ENCODE data around the gene MADD. TPM values are rescaled to one million over a fixed set of nuclear protein-coding genes. Genes with fewer than 3 reads are reported as not detected.
A peak's percentile ranks its signal among the peaks of the same experiment; 100 is the strongest.

Gene MADD
- total RNA-seq, 4 donors from 2014 or later: 43.2 to 65.5 (median 51.5) TPM

GRCh38 chr11:47369676-47370075, 99.7 kb downstream of the MADD start:
- WGBS, 2 donors: 44 to 51% methylated on average over 3 of the region's 3 CpGs
- DNase-seq (ENCODE audit: low spot score in 2 of 2): no peak
- H3K4me3 ChIP-seq (ENCODE audit: low read depth, poor library complexity, severe bottlenecking): no peak overlapping the region
- TF ChIP-seq CTCF (IDR thresholded peaks at IDR 0.05): no peak
- TF ChIP-seq POLR2A (IDR thresholded peaks at IDR 0.05): no peak
- intact Hi-C loops (cut with DNase I; ENCODE audit: low total_unique reads): no loop called here

- intact Hi-C loops (cut with DNase I; ENCODE audit: low total_unique reads): no loop called here
- 64 to 83% methylated on average over 7 of the region's 7 CpGs for WGBS, 2 donors
- TF ChIP-seq CTCF (IDR thresholded peaks at IDR 0.05) (no peak), POLR2A (IDR thresholded peaks at IDR 0.05) (no peak)
- H3K4me3 ChIP-seq (ENCODE audit: low read depth, poor library complexity, severe bottlenecking): no peak overlapping the region
- DNase-seq (ENCODE audit: low spot score in 2 of 2): no peak
These were observed 102.5 kb downstream of the MADD start for GRCh38 chr11:47372422-47372821.

- intact Hi-C loops (cut with DNase I; ENCODE audit: low total_unique reads): no loop called here
- TF ChIP-seq POLR2A (IDR thresholded peaks at IDR 0.05) (no peak), CTCF (IDR thresholded peaks at IDR 0.05) (peak in 1 of 3 donors; percentile 57)
- no peak overlapping the region for H3K4me3 ChIP-seq (ENCODE audit: low read depth, poor library complexity, severe bottlenecking)
- DNase-seq (ENCODE audit: low spot score in 2 of 2): peak; percentile 63 to 96
- 23 to 30% methylated on average over 13 to 18 of the region's 19 CpGs for WGBS, 2 donors
These were observed 104.2 kb downstream of the MADD start for GRCh38 chr11:47373876-47374719.

GRCh38 chr11:47374720-47375019, 104.7 kb downstream of the MADD start:
- no peak for TF ChIP-seq POLR2A (IDR thresholded peaks at IDR 0.05)
- TF ChIP-seq CTCF (IDR thresholded peaks at IDR 0.05): no peak
- no peak overlapping the region for H3K4me3 ChIP-seq (ENCODE audit: low read depth, poor library complexity, severe bottlenecking)
- WGBS, 2 donors: 77 to 83% methylated on average over 4 to 5 of the region's 5 CpGs
- intact Hi-C loops (cut with DNase I; ENCODE audit: low total_unique reads): no loop called here
- no peak for DNase-seq (ENCODE audit: low spot score in 2 of 2)

GRCh38 chr11:47375020-47375419, 105.1 kb downstream of the MADD start:
- TF ChIP-seq CTCF (IDR thresholded peaks at IDR 0.05): no peak
- no peak for TF ChIP-seq POLR2A (IDR thresholded peaks at IDR 0.05)
- intact Hi-C loops (cut with DNase I; ENCODE audit: low total_unique reads): no loop called here
- 76 to 83% methylated on average over 8 of the region's 8 CpGs for WGBS, 2 donors
- no peak overlapping the region for H3K4me3 ChIP-seq (ENCODE audit: low read depth, poor library complexity, severe bottlenecking)
- no peak for DNase-seq (ENCODE audit: low spot score in 2 of 2)

All from lower leg skin (tissue), 4 donors.